HCT116 (cell line): ENCODE results near the gene COX6A2. TPM values are rescaled to one million over a fixed set of nuclear protein-coding genes. Genes with fewer than 3 reads are reported as not detected.

Source experiments
- ATAC-seq: fragments of 200-7000 bp; cut with Tn5 transposase; 2 replicates; pipeline ENCODE4 v1.9.1; 2020; ENCODE audit warnings: mild to moderate bottlenecking, moderate library complexity
- BruUV-seq: library from RNA; stranded (reverse); fragments of 400-500 nt; replicated peaks from 2 replicates; lab custom pipeline; 2021; lab: Mats Ljungman, UMichigan
- CTCF ChIA-PET: fragments of 300-600 bp; sonication (Branson Sonifier 250); formaldehyde crosslinking; loops from one replicate; lab custom pipeline; 2021; ENCODE audit warnings: antibody characterized with exemption; lab: Charles Lee
- POLR2A ChIA-PET: fragments of 300-600, 350-600 bp; sonication (Branson Sonifier 250); formaldehyde crosslinking; loops from one replicate; lab custom pipeline; 2021; ENCODE audit warnings: antibody characterized with exemption; lab: Charles Lee
- RAD21 ChIA-PET, 2 experiments: fragments of 300-600 bp; sonication (Branson Sonifier 250); formaldehyde crosslinking; loops; one replicate each; lab custom pipeline; 2023; ENCODE audit warnings: low total read pairs in 2 of 2; ENCODE audit not compliant: uncharacterized antibody in 2 of 2, unreplicated experiment in 2 of 2, low non-redundant PET in 1 of 2; lab: Charles Lee
- DNase-seq: peaks from one replicate; pipeline ENCODE4 v3.0.0-alpha.2; 2010; ENCODE audit warnings: low read depth, low spot score
- H2AFZ ChIP-seq: fragments of 200-600 bp; shearing (Covaris generic), sonication (generic); 2 replicates; pipeline ENCODE4 v1.6.1; 2017; ENCODE audit warnings: low read depth, mixed run types, mixed read lengths, antibody characterized with exemption, low read length; ENCODE audit not compliant: poor library complexity, severe bottlenecking
- H3K27ac ChIP-seq: 2 replicates; pipeline ENCODE4 v1.5.1; 2012; ENCODE audit warnings: low read depth, low read length
- H3K27me3 ChIP-seq: fragments of 200-600 bp; sonication (generic); 2 replicates; pipeline ENCODE4 v1.6.1; 2016; ENCODE audit warnings: mixed run types, low read length, mixed read lengths; ENCODE audit not compliant: insufficient read depth
- H3K36me3 ChIP-seq, 2 experiments: fragments of 200-500 bp in 1 of 2; fragments of 200-600 bp in 1 of 2; sonication (Bioruptor generic) in 1 of 2; sonication (generic) in 1 of 2; 2 replicates each; pipeline versions ENCODE4 v1.5.1 to v1.6.1; 2014 to 2016; ENCODE audit warnings: low read length in 2 of 2, inconsistent platforms in 1 of 2, mixed read lengths in 1 of 2, mixed run types in 1 of 2; ENCODE audit not compliant: insufficient read depth in 2 of 2, control insufficient read depth in 1 of 2
- H3K4me1 ChIP-seq, 2 experiments: fragments of 200-600 bp in 1 of 2; sonication (generic) in 1 of 2; 2 replicates each; pipeline versions ENCODE4 v1.5.1 to v1.6.1; 2012 to 2017; ENCODE audit warnings: low read length in 2 of 2, inconsistent platforms in 1 of 2, mild to moderate bottlenecking in 1 of 2, mixed read lengths in 1 of 2, mixed run types in 1 of 2, moderate library complexity in 1 of 2; ENCODE audit not compliant: insufficient read depth in 2 of 2, control insufficient read depth in 1 of 2
- H3K4me2 ChIP-seq: fragments of 200-600 bp; sonication (generic); 2 replicates; pipeline ENCODE4 v1.6.1; 2017; ENCODE audit warnings: mixed run types, low read length, mixed read lengths
- H3K4me3 ChIP-seq, 2 experiments: fragments of 200-600 bp in 1 of 2; sonication (generic) in 1 of 2; replicated peaks in 1 of 2; 2 replicates each; pipeline ENCODE4 v1.5.1; 2011 to 2016; ENCODE audit warnings: low read length in 2 of 2, control low read depth in 1 of 2, low read depth in 1 of 2, mild to moderate bottlenecking in 1 of 2, mixed read lengths in 1 of 2, mixed run types in 1 of 2
- H3K79me2 ChIP-seq: fragments of 200-600 bp; sonication (generic); 2 replicates; pipeline ENCODE4 v1.6.1; 2017; ENCODE audit warnings: mild to moderate bottlenecking, mixed run types, low read length, moderate library complexity, mixed read lengths; ENCODE audit not compliant: insufficient read depth
- H3K9ac ChIP-seq: fragments of 200-600 bp; sonication (generic); 2 replicates; pipeline ENCODE4 v1.6.1; 2016; ENCODE audit warnings: low read length, mixed read lengths
- H3K9me2 ChIP-seq: fragments of 200-600 bp; sonication (generic), shearing (Covaris generic); 2 replicates; pipeline ENCODE4 v1.6.1; 2017; ENCODE audit warnings: mixed run types, mild to moderate bottlenecking, moderate library complexity; ENCODE audit not compliant: insufficient read depth
- H3K9me3 ChIP-seq, 2 experiments: fragments of 200-500 bp in 1 of 2; fragments of 200-600 bp in 1 of 2; sonication (Bioruptor generic) in 1 of 2; sonication (generic) in 1 of 2; 2 replicates each; pipeline ENCODE4 v1.6.1; 2014 to 2017; ENCODE audit warnings: low read length in 2 of 2, mixed read lengths in 2 of 2, inconsistent platforms in 1 of 2, low read depth in 1 of 2, mild to moderate bottlenecking in 1 of 2, mixed run types in 1 of 2, moderate library complexity in 1 of 2; ENCODE audit not compliant: control insufficient read depth in 1 of 2, insufficient read depth in 1 of 2
- H4K20me1 ChIP-seq: fragments of 200-600 bp; sonication (generic), shearing (Covaris generic); 2 replicates; pipeline ENCODE4 v1.6.1; 2017; ENCODE audit warnings: mixed run types, mild to moderate bottlenecking, moderate library complexity; ENCODE audit not compliant: insufficient read depth
- CBX3 ChIP-seq: IDR thresholded peaks from 2 replicates; pipeline ENCODE4 v1.6.1; 2012; ENCODE audit warnings: low read depth
- CEBPB ChIP-seq: IDR thresholded peaks from 2 replicates; pipeline ENCODE4 v1.6.1; 2012; ENCODE audit warnings: low read depth
- EZH2 ChIP-seq: fragments of 200-600 bp; sonication (generic); IDR thresholded peaks from 2 replicates; pipeline ENCODE4 v1.6.1; 2017; ENCODE audit warnings: antibody characterized with exemption, mixed run types
- EZH2phosphoT487 ChIP-seq: fragments of 200-600 bp; IDR thresholded peaks from 2 replicates; pipeline ENCODE4 v1.6.1; 2018; ENCODE audit warnings: antibody characterized with exemption, borderline replicate concordance
- FOSL1 ChIP-seq: IDR thresholded peaks from 2 replicates; pipeline ENCODE4 v1.6.1; 2012; ENCODE audit warnings: low read depth
- MAX ChIP-seq: IDR thresholded peaks from 2 replicates; pipeline ENCODE4 v1.6.1; 2012
- POLR2A ChIP-seq: IDR thresholded peaks from 2 replicates; pipeline ENCODE4 v1.7.0; 2011; ENCODE audit warnings: borderline replicate concordance; ENCODE audit not compliant: insufficient read depth, insufficient read length; ENCODE audit errors: extremely low read depth
- POLR2AphosphoS5 ChIP-seq: IDR thresholded peaks from 2 replicates; pipeline ENCODE4 v1.6.1; 2011; ENCODE audit warnings: mild to moderate bottlenecking, low read depth, low read length, moderate library complexity
- SIN3A ChIP-seq: IDR thresholded peaks from 2 replicates; pipeline ENCODE4 v1.6.1; 2012; ENCODE audit warnings: low read depth
- SRF ChIP-seq: IDR thresholded peaks from 2 replicates; pipeline ENCODE4 v1.6.1; 2012; ENCODE audit warnings: low read depth
- TCF7L2 ChIP-seq: IDR thresholded peaks from 2 replicates; pipeline ENCODE4 v1.7.0; 2011; ENCODE audit warnings: borderline replicate concordance, inconsistent platforms; ENCODE audit not compliant: insufficient read depth, insufficient read length; ENCODE audit errors: extremely low read depth
- ZBTB33 ChIP-seq: IDR thresholded peaks from 2 replicates; pipeline ENCODE4 v1.6.1; 2011; ENCODE audit warnings: mild to moderate bottlenecking, low read length, moderate library complexity; ENCODE audit not compliant: insufficient replicate concordance; ENCODE audit errors: extremely low read depth
- ZNF274 ChIP-seq: fragments of 200-500 bp; sonication (Bioruptor generic); IDR thresholded peaks from 2 replicates; pipeline ENCODE4 v1.6.1; 2014; ENCODE audit warnings: mild to moderate bottlenecking, low read depth, low read length, inconsistent platforms
- intact Hi-C: fragments of 100-400 bp; cut with micrococcal nuclease; formaldehyde crosslinking; loops from 2 replicates; pipeline ENCODE4 v1.10.0; 2022
- total RNA-seq: library from RNA; stranded (reverse); gene quantifications from one replicate; pipeline ENCODE4 v1.2.1, GENCODE V29; 2021; ENCODE audit not compliant: unreplicated experiment
- TF ChIP-seq, protein P1 (sequence below), 3 experiments: fragments of 200-600 bp in 1 of 3; sonication (generic) in 1 of 3; IDR thresholded peaks in 2 of 3; conservative IDR thresholded peaks in 1 of 3; 2 replicates each; pipeline ENCODE4 v1.5.1; 2012 to 2017; ENCODE audit warnings: low read depth in 2 of 3, low read length in 2 of 3, antibody characterized with exemption in 1 of 3, borderline replicate concordance in 1 of 3, control low read depth in 1 of 3, mild to moderate bottlenecking in 1 of 3, mixed read lengths in 1 of 3, mixed run types in 1 of 3, moderate library complexity in 1 of 3; ENCODE audit not compliant: insufficient read depth in 1 of 3

COX6A2 gene
- total RNA-seq, 1 experiment from 2014 or later, result not detected

GRCh38 chr16:31395647-31396046, 32.5 kb downstream of the COX6A2 start (continued):
- TF ChIP-seq, protein P1, sequence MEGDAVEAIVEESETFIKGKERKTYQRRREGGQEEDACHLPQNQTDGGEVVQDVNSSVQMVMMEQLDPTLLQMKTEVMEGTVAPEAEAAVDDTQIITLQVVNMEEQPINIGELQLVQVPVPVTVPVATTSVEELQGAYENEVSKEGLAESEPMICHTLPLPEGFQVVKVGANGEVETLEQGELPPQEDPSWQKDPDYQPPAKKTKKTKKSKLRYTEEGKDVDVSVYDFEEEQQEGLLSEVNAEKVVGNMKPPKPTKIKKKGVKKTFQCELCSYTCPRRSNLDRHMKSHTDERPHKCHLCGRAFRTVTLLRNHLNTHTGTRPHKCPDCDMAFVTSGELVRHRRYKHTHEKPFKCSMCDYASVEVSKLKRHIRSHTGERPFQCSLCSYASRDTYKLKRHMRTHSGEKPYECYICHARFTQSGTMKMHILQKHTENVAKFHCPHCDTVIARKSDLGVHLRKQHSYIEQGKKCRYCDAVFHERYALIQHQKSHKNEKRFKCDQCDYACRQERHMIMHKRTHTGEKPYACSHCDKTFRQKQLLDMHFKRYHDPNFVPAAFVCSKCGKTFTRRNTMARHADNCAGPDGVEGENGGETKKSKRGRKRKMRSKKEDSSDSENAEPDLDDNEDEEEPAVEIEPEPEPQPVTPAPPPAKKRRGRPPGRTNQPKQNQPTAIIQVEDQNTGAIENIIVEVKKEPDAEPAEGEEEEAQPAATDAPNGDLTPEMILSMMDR (IDR thresholded peaks at IDR 0.05 in 2 of 3, conservative IDR thresholded peaks at IDR 0.05 in 1 of 3; ENCODE audit: borderline replicate concordance in 1 of 3, insufficient read depth in 1 of 3, low read depth in 2 of 3, low read length in 2 of 3), result no peak
- no peak for TF ChIP-seq ZBTB33
- TF ChIP-seq MAX, result no peak
- TF ChIP-seq, all 23 proteins: peak for 0

- DNase-seq, result no peak
- no TSS peak for BruUV-seq
These were observed 35.1 kb downstream of the COX6A2 start, which contains the start of gene ITGAD for GRCh38 chr16:31393056-31393455. Gene ITGAD, plus strand, starts transcription at chr16:31393335. Its CDS starts 26 bp downstream, at chr16:31393361.

More at GRCh38 chr16:31393056-31393455, 35.1 kb downstream of the COX6A2 start, which contains the start of gene ITGAD:
- Histone ChIP-seq H3K4me1 (peaks cover 0 to 6% of the 10 kb centered on the region in 2 experiments; a peak in 1 of 4 replicates), H3K4me2 (no peak within 1 kb of the TSS), H3K9me3 (no peaks in the 10 kb centered on the region), H3K9me2 (no peaks in the 10 kb centered on the region), H3K27ac (no peak within 1 kb of the TSS), H2AFZ (no peak within 1 kb of the TSS), H3K27me3 (no peaks in the 10 kb centered on the region), H3K9ac (no peak within 1 kb of the TSS), H4K20me1 (no peaks in the 10 kb centered on the region), H3K4me3 (no peak within 1 kb of the TSS), H3K36me3 (no peaks in the 10 kb centered on the region), H3K79me2 (no peaks in the 10 kb centered on the region)
- intact Hi-C loops, result no loop called here
- RAD21 ChIA-PET, result no interaction called here
- ATAC-seq, result no peak
- CTCF ChIA-PET, result no interaction called here
- TF ChIP-seq ZNF274, result no peak
- TF ChIP-seq FOSL1, result no peak
- no peak for TF ChIP-seq EZH2
- TF ChIP-seq TCF7L2, result no peak
- no peak for TF ChIP-seq POLR2AphosphoS5
- no peak for TF ChIP-seq ZBTB33
- TF ChIP-seq CBX3, result no peak
- TF ChIP-seq CEBPB, result no peak
- TF ChIP-seq POLR2A, result no peak
- no peak for TF ChIP-seq SRF
- no peak for TF ChIP-seq EZH2phosphoT487
- no peak for TF ChIP-seq SIN3A
- POLR2A ChIA-PET, result no interaction called here
